Measurements from ENCODE around the gene CA10.

The CA10 gene

GRCh38 chr17:51815097-51815496 is 343.4 kb downstream of the CA10 start:
- no peak for TF ChIP-seq CTCF (IDR thresholded peaks at IDR 0.05; ENCODE audit: insufficient read depth, low read length, missing control alignments)
- no peak overlapping the region for H3K4me3 ChIP-seq (ENCODE audit: low read depth, low read length)
- ChIA-PET CTCF (no interaction called here), POLR2A (no interaction called here)
- DNase-seq (ENCODE audit: low read depth, low spot score) = no peak

GRCh38 chr17:51814521-51814920 is 344.0 kb downstream of the CA10 start:
- TF ChIP-seq CTCF (IDR thresholded peaks at IDR 0.05; ENCODE audit: insufficient read depth, low read length, missing control alignments) = no peak
- CTCF ChIA-PET = no interaction called here
- POLR2A ChIA-PET = no interaction called here

GRCh38 chr17:51813784-51814174 is 344.7 kb downstream of the CA10 start:
- H3K4me3 ChIP-seq (ENCODE audit: low read depth, low read length) = no peak overlapping the region
- POLR2A ChIA-PET = no interaction called here
- CTCF ChIA-PET = no interaction called here
- no peak for DNase-seq (ENCODE audit: low read depth, low spot score)
- no peak for TF ChIP-seq CTCF (IDR thresholded peaks at IDR 0.05; ENCODE audit: insufficient read depth, low read length, missing control alignments)

More at GRCh38 chr17:51814521-51814920, 344.0 kb downstream of the CA10 start:
- no peak overlapping the region for H3K4me3 ChIP-seq (ENCODE audit: low read depth, low read length)
- DNase-seq (ENCODE audit: low read depth, low spot score) = no peak

DNA sequence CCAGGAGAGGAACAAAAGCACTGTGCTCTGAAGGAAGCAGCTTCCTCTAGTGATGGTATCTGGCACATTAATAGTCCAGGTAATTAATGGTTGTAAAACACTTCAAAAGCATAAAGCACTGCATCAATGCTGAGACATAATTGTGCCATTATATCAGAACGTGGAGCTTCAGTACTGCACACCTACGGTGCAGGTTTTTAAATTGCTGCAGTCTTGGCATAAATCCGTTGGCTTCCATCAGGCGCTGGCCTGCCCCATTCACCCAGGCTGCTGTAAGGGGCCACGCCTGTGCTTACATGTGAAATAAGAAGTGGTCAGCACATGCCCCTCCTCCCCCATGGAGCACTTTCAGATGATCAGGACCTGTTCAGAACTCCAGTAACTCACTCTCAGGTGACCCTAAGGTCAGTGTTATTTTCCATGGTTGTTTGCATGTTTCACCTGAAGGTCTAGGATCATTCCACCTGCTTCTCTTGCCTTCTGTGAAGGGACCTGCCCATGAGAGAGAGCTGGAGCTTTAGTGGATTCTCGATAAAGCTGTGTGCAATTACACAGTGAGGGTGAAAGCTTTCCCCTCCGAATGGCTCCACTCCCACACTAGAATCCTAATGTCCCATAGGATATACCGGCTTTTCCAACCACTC is 345.3 kb downstream of the CA10 start:
- ChIA-PET POLR2A (no interaction called here), CTCF (no interaction called here)
- DNase-seq (ENCODE audit: low read depth, low spot score) = no peak
- no peak for TF ChIP-seq CTCF (IDR thresholded peaks at IDR 0.05; ENCODE audit: insufficient read depth, low read length, missing control alignments)
- no peak overlapping the region for H3K4me3 ChIP-seq (ENCODE audit: low read depth, low read length)

- DNase-seq (ENCODE audit: low read depth, low spot score) = no peak
- POLR2A ChIA-PET = no interaction called here
- CTCF ChIA-PET = no interaction called here
These were observed 351.1 kb downstream of the CA10 start for GRCh38 chr17:51807460-51807859.

GRCh38 chr17:51805765-51806164 is 352.7 kb downstream of the CA10 start:
- ChIA-PET POLR2A (no interaction called here), CTCF (no interaction called here)
- TF ChIP-seq CTCF (IDR thresholded peaks at IDR 0.05; ENCODE audit: insufficient read depth, low read length, missing control alignments) = no peak
- H3K4me3 ChIP-seq (ENCODE audit: low read depth, low read length) = no peak overlapping the region
- DNase-seq (ENCODE audit: low read depth, low spot score) = no peak

More at GRCh38 chr17:51807460-51807859, 351.1 kb downstream of the CA10 start:
- no peak overlapping the region for H3K4me3 ChIP-seq (ENCODE audit: low read depth, low read length)
- TF ChIP-seq CTCF (IDR thresholded peaks at IDR 0.05; ENCODE audit: insufficient read depth, low read length, missing control alignments) = no peak

Data from AG04449 (cell line).